Ishikawa (cell line): ENCODE results near the gene C2CD2L.

ENCODE experiments used
- CEBPB ChIP-seq: IDR thresholded peaks from 2 replicates; pipeline ENCODE4 v1.6.1; 2012
- CREB1 ChIP-seq: IDR thresholded peaks from 2 replicates; pipeline ENCODE4 v1.6.1; 2012; ENCODE audit warnings: low read depth
- EGR1 ChIP-seq: IDR thresholded peaks from 2 replicates; pipeline ENCODE4 v1.6.1; 2012
- EP300 ChIP-seq: IDR thresholded peaks from 2 replicates; pipeline ENCODE4 v1.6.1; 2012; ENCODE audit warnings: borderline replicate concordance
- FOXM1 ChIP-seq: IDR thresholded peaks from 2 replicates; pipeline ENCODE4 v1.6.1; 2012; ENCODE audit warnings: low read depth, borderline replicate concordance
- NFIC ChIP-seq: IDR thresholded peaks from 2 replicates; pipeline ENCODE4 v1.6.1; 2012
- RAD21 ChIP-seq: IDR thresholded peaks from 2 replicates; pipeline ENCODE4 v1.6.1; 2012; ENCODE audit warnings: low read depth
- TAF1 ChIP-seq: IDR thresholded peaks from 2 replicates; pipeline ENCODE4 v1.6.1; 2012; ENCODE audit warnings: low read depth, mild to moderate bottlenecking
- TCF12 ChIP-seq: IDR thresholded peaks from 2 replicates; pipeline ENCODE4 v1.6.1; 2012; ENCODE audit warnings: low read depth
- TEAD4 ChIP-seq: IDR thresholded peaks from 2 replicates; pipeline ENCODE4 v1.6.1; 2012
- YY1 ChIP-seq: IDR thresholded peaks from 2 replicates; pipeline ENCODE4 v1.6.1; 2012; ENCODE audit warnings: low read depth
- ZBTB7A ChIP-seq: IDR thresholded peaks from 2 replicates; pipeline ENCODE4 v1.6.1; 2012; ENCODE audit warnings: low read depth
- TF ChIP-seq, protein P1 (sequence below): IDR thresholded peaks from 2 replicates; pipeline ENCODE4 v1.6.1; 2012; ENCODE audit warnings: low read depth, mild to moderate bottlenecking
- TF ChIP-seq, protein P2 (sequence below): IDR thresholded peaks from 2 replicates; pipeline ENCODE4 v1.6.1; 2012
- TF ChIP-seq, protein P3 (sequence below): IDR thresholded peaks from 2 replicates; pipeline ENCODE4 v1.6.1; 2012

C2CD2L gene

DNA sequence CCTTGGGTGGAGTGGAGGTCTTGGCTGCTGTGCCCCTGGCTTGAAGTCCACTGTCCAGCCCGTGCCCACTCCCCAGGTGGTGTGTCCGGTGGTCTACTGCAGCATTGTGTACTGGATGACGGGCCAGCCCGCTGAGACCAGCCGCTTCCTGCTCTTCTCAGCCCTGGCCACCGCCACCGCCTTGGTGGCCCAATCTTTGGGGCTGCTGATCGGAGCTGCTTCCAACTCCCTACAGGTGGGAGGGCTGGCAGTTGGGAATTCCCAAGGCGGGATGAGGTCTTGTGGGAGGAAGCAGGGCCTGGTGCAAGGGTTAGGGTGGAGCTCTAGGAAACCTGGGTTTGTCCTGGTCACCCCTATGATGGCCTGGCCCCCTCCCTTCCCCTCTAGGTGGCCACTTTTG, 53.0 kb downstream of the C2CD2L start:
- no peak for TF ChIP-seq ZBTB7A
- no peak for TF ChIP-seq RAD21
- TF ChIP-seq FOXM1, result no peak
- TF ChIP-seq CREB1, result no peak
- no peak for TF ChIP-seq YY1
- TF ChIP-seq, protein P1, sequence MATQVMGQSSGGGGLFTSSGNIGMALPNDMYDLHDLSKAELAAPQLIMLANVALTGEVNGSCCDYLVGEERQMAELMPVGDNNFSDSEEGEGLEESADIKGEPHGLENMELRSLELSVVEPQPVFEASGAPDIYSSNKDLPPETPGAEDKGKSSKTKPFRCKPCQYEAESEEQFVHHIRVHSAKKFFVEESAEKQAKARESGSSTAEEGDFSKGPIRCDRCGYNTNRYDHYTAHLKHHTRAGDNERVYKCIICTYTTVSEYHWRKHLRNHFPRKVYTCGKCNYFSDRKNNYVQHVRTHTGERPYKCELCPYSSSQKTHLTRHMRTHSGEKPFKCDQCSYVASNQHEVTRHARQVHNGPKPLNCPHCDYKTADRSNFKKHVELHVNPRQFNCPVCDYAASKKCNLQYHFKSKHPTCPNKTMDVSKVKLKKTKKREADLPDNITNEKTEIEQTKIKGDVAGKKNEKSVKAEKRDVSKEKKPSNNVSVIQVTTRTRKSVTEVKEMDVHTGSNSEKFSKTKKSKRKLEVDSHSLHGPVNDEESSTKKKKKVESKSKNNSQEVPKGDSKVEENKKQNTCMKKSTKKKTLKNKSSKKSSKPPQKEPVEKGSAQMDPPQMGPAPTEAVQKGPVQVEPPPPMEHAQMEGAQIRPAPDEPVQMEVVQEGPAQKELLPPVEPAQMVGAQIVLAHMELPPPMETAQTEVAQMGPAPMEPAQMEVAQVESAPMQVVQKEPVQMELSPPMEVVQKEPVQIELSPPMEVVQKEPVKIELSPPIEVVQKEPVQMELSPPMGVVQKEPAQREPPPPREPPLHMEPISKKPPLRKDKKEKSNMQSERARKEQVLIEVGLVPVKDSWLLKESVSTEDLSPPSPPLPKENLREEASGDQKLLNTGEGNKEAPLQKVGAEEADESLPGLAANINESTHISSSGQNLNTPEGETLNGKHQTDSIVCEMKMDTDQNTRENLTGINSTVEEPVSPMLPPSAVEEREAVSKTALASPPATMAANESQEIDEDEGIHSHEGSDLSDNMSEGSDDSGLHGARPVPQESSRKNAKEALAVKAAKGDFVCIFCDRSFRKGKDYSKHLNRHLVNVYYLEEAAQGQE, result no peak
- TF ChIP-seq NFIC, result no peak
- TF ChIP-seq CEBPB, result no peak
- TF ChIP-seq, protein P2, sequence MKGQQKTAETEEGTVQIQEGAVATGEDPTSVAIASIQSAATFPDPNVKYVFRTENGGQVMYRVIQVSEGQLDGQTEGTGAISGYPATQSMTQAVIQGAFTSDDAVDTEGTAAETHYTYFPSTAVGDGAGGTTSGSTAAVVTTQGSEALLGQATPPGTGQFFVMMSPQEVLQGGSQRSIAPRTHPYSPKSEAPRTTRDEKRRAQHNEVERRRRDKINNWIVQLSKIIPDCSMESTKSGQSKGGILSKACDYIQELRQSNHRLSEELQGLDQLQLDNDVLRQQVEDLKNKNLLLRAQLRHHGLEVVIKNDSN, result no peak
- no peak for TF ChIP-seq EGR1
- TF ChIP-seq TEAD4, result no peak
- TF ChIP-seq, protein P3, sequence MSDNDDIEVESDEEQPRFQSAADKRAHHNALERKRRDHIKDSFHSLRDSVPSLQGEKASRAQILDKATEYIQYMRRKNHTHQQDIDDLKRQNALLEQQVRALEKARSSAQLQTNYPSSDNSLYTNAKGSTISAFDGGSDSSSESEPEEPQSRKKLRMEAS, result no peak
- no peak for TF ChIP-seq TCF12
- TF ChIP-seq TAF1, result no peak
- TF ChIP-seq EP300, result no peak

DNA sequence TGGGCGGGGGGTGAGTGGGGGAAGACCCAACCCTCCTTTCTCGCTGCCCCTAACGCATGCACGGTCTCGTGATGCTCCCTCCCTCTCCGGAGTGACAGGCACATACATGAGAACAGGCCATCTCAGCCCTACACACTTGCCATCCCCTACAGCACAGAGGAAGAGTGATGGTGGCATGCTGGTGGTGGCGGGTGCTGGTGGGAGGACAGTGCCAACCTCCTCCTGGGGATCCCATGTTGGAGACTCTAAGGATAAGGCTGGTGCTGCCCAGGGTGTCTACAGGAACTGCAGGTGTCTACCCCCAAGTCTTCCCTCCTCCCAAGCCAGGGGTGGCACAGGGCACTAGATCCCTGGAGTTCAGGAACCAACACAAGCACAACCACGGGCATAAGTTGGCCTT, 54.7 kb downstream of the C2CD2L start:
- no peak for TF ChIP-seq EP300
- TF ChIP-seq FOXM1, result no peak
- no peak for TF ChIP-seq YY1
- TF ChIP-seq CREB1, result no peak
- TF ChIP-seq, protein P3, result no peak
- TF ChIP-seq TAF1, result no peak
- no peak for TF ChIP-seq CEBPB

DNA sequence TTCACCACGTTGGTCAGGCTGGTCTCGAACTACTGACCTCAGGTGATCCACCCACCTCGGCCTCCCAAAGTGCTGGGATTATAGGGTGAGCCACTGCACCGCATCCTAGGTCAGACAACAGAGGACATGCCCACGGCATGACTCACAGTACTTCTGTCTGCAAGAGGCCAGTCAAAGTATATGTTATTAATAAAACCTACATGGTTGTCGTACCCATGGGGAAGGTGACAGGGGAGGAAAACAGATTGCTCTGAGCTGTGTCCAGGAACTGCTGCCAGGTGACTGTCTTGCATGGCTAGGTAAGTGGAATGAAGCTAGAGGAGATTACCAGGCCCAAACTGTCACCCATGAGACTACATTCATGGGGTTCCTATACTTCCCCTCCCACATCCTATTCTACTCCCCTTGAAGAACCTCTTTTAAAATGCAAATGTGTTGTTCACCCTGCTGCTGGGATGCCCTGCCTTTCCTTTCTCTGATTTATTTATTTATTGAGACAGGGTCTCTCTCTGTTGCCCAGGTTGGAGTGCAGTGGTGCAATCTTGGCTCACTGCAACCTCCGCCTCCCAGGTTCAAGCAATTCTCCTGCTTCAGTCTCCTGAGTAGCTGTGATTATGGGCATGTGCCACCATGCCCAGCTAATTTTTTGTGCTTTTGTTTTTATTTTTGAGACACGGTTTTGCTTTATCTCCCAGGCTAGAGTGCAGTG, 59.4 kb downstream of the C2CD2L start:
- no peak for TF ChIP-seq CREB1
- peak; percentile 94 for TF ChIP-seq NFIC
- TF ChIP-seq CEBPB, result no peak
- TF ChIP-seq, protein P3, result peak; percentile 45
- TF ChIP-seq, protein P1, result no peak
- 0 out of 2 replicates have a peak, but pooled peaks have one; percentile 26 for TF ChIP-seq EGR1
- no peak for TF ChIP-seq ZBTB7A
- peak; percentile 88 for TF ChIP-seq EP300
- no peak for TF ChIP-seq TAF1
- TF ChIP-seq, protein P2, result no peak
- TF ChIP-seq TCF12, result peak; percentile 82; the same call in 1 of the 2 replicates
- peak; percentile 26; the same call in 1 of the 2 replicates for TF ChIP-seq FOXM1
- TF ChIP-seq RAD21, result 0 out of 2 replicates have a peak, but pooled peaks have one; percentile 4
- TF ChIP-seq YY1, result 0 out of 2 replicates have a peak, but pooled peaks have one; percentile 39
- peak; percentile 89; the same call in 1 of the 2 replicates for TF ChIP-seq TEAD4

DNA sequence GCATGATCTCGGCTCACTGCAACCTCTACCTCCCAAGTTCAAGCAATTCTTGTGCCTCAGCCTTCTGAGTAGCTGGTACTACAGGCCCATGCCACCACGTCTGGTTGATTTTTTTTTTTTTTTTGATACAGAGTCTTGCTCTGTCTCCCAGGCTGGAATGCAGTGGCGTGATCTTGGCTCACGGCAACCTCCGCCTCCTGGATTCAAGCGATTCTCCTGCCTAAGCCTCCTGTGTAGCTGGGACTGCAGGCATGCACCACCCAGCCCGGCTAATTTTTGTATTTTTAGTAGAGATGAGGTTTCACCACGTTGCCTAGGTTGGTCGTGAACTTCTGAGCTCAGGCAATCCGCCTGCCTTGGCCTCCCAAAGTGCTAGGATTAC, 59.9 kb downstream of the C2CD2L start:
- TF ChIP-seq TEAD4 (peak; percentile 85), TCF12 (peak; percentile 47; the same call in 1 of the 2 replicates)
- TF ChIP-seq, protein P3, result peak; percentile 45

DNA sequence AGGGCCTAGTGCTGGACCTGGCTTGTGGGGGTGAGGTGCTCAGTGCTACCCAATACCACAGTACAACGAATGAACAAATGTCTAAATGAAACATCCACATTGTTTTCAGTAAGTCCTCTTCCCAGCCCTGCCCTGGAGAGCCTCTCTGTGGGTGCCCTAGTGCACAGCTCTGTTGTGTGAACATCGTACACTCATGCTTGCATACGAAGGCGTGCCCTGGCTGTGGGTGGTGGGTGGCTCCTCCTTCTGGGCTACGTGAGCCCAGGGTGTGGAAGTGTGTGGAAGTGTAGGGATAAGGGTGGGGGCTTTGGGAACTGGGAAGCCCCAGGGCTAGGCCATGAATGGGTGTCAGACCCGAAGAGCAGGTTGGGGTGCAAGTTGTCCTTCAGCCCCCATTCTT, 60.8 kb downstream of the C2CD2L start:
- TF ChIP-seq YY1 (no peak), EGR1 (no peak), EP300 (no peak), FOXM1 (no peak), ZBTB7A (no peak; the same call in 1 of the 2 replicates), NFIC (no peak), RAD21 (no peak), TAF1 (no peak)
- TF ChIP-seq, protein P2, result no peak
- TF ChIP-seq, protein P3, result no peak
